ENCODE measurements around the gene PHPT1. TPM values are rescaled to one million over a fixed set of nuclear protein-coding genes. Genes with fewer than 3 reads are reported as not detected.
A peak's percentile ranks its signal among the peaks of the same experiment; 100 is the strongest.

Gene PHPT1
- total and polyA plus RNA-seq, 2 of the 13 experiments (the other 11 are each of a cell fraction or from before 2014, with no cell fraction given): 189 to 192 TPM

DNA sequence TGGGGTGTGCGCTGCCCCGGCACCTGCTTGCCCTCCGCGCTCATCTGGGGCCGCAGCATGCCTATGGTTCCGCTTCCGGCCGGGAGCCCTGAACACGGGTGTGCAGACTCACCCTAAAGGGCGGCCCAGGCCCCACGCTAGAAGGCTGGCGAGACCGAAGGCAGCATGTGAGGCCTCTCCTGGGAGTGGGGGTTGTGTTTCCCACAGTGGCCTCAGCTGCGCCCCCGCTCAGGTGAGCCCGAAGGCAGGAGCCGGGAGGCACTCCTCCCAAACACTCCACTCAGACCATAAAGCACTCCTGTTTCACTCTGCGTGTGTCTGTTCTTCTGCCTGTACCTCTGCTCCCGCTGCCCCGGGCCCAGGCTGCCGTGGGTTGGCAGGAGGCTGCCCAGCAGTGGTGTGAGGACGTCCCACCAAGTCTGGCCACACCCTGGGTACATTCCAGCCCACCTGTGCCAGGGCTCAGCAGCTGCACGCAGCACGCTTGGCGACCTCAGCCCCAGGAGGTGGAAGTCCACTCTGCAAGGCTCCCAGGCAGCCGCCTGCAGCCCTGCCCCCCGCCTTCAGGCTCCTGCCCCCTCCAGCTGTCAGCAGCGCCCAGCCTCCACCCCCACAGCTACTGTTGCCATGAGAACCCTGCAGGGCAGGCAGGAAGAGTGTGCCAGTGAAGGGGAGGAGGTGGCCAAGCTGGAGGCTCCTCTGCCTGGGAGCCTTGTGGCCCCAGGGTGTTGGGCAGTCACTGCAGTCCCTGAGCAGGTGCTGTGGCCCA lies 8.1 kb upstream of the PHPT1 start (continued):
- TF ChIP-seq, protein P1, sequence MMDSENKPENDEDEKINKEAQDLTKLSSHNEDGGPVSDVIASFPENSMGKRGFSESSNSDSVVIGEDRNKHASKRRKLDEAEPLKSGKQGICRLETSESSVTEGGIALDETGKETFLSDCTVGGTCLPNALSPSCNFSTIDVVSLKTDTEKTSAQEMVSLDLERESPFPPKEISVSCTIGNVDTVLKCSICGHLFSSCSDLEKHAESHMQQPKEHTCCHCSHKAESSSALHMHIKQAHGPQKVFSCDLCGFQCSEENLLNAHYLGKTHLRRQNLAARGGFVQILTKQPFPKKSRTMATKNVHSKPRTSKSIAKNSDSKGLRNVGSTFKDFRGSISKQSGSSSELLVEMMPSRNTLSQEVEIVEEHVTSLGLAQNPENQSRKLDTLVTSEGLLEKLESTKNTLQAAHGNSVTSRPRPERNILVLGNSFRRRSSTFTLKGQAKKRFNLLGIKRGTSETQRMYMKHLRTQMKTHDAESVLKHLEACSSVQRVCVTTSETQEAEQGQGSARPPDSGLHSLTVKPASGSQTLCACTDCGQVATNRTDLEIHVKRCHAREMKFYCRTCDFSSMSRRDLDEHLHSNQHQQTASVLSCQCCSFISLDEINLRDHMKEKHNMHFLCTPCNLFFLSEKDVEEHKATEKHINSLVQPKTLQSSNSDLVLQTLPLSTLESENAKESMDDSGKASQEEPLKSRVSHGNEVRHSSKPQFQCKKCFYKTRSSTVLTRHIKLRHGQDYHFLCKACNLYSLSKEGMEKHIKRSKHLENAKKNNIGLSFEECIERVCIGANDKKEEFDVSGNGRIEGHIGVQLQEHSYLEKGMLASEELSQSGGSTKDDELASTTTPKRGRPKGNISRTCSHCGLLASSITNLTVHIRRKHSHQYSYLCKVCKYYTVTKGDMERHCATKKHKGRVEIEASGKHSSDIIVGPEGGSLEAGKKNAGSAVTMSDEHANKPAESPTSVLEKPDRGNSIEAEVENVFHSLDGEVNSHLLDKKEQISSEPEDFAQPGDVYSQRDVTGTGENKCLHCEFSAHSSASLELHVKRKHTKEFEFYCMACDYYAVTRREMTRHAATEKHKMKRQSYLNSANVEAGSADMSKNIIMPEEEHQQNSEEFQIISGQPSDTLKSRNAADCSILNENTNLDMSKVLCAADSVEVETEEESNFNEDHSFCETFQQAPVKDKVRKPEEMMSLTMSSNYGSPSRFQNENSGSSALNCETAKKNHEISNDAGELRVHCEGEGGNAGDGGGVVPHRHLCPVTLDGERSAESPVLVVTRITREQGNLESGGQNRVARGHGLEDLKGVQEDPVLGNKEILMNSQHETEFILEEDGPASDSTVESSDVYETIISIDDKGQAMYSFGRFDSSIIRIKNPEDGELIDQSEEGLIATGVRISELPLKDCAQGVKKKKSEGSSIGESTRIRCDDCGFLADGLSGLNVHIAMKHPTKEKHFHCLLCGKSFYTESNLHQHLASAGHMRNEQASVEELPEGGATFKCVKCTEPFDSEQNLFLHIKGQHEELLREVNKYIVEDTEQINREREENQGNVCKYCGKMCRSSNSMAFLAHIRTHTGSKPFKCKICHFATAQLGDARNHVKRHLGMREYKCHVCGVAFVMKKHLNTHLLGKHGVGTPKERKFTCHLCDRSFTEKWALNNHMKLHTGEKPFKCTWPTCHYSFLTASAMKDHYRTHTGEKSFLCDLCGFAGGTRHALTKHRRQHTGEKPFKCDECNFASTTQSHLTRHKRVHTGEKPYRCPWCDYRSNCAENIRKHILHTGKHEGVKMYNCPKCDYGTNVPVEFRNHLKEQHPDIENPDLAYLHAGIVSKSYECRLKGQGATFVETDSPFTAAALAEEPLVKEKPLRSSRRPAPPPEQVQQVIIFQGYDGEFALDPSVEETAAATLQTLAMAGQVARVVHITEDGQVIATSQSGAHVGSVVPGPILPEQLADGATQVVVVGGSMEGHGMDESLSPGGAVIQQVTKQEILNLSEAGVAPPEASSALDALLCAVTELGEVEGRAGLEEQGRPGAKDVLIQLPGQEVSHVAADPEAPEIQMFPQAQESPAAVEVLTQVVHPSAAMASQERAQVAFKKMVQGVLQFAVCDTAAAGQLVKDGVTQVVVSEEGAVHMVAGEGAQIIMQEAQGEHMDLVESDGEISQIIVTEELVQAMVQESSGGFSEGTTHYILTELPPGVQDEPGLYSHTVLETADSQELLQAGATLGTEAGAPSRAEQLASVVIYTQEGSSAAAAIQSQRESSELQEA (CRISPR knock-in tag; IDR thresholded peaks at IDR 0.05; ENCODE audit: not compliant biosample characterization): no peak
- TF ChIP-seq FLYWCH1 (CRISPR knock-in tag; IDR thresholded peaks at IDR 0.05) (no peak), RFX3 (CRISPR knock-in tag; IDR thresholded peaks at IDR 0.05) (peak; percentile 81), SP5 (CRISPR knock-in tag; IDR thresholded peaks at IDR 0.05; ENCODE audit: borderline replicate concordance, low read depth) (peak; percentile 31), SCMH1 (CRISPR knock-in tag; IDR thresholded peaks at IDR 0.05; ENCODE audit: borderline replicate concordance) (no peak)
- TF ChIP-seq, protein P2, sequence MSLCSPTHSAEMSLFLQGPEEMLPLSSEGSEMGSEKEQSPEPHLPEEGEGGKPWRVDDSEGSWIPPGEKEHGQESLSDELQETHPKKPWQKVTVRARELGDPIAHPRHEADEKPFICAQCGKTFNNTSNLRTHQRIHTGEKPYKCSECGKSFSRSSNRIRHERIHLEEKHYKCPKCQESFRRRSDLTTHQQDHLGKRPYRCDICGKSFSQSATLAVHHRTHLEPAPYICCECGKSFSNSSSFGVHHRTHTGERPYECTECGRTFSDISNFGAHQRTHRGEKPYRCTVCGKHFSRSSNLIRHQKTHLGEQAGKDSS (CRISPR knock-in tag; IDR thresholded peaks at IDR 0.05; ENCODE audit: borderline replicate concordance, low read depth): peak; percentile 69; the same call in 1 of the 2 replicates
- TF ChIP-seq, protein P3, sequence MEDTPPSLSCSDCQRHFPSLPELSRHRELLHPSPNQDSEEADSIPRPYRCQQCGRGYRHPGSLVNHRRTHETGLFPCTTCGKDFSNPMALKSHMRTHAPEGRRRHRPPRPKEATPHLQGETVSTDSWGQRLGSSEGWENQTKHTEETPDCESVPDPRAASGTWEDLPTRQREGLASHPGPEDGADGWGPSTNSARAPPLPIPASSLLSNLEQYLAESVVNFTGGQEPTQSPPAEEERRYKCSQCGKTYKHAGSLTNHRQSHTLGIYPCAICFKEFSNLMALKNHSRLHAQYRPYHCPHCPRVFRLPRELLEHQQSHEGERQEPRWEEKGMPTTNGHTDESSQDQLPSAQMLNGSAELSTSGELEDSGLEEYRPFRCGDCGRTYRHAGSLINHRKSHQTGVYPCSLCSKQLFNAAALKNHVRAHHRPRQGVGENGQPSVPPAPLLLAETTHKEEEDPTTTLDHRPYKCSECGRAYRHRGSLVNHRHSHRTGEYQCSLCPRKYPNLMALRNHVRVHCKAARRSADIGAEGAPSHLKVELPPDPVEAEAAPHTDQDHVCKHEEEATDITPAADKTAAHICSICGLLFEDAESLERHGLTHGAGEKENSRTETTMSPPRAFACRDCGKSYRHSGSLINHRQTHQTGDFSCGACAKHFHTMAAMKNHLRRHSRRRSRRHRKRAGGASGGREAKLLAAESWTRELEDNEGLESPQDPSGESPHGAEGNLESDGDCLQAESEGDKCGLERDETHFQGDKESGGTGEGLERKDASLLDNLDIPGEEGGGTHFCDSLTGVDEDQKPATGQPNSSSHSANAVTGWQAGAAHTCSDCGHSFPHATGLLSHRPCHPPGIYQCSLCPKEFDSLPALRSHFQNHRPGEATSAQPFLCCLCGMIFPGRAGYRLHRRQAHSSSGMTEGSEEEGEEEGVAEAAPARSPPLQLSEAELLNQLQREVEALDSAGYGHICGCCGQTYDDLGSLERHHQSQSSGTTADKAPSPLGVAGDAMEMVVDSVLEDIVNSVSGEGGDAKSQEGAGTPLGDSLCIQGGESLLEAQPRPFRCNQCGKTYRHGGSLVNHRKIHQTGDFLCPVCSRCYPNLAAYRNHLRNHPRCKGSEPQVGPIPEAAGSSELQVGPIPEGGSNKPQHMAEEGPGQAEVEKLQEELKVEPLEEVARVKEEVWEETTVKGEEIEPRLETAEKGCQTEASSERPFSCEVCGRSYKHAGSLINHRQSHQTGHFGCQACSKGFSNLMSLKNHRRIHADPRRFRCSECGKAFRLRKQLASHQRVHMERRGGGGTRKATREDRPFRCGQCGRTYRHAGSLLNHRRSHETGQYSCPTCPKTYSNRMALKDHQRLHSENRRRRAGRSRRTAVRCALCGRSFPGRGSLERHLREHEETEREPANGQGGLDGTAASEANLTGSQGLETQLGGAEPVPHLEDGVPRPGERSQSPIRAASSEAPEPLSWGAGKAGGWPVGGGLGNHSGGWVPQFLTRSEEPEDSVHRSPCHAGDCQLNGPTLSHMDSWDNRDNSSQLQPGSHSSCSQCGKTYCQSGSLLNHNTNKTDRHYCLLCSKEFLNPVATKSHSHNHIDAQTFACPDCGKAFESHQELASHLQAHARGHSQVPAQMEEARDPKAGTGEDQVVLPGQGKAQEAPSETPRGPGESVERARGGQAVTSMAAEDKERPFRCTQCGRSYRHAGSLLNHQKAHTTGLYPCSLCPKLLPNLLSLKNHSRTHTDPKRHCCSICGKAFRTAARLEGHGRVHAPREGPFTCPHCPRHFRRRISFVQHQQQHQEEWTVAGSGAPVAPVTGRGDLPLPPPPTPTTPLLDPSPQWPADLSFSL (CRISPR knock-in tag; IDR thresholded peaks at IDR 0.05): no peak
- TF ChIP-seq, protein P4, sequence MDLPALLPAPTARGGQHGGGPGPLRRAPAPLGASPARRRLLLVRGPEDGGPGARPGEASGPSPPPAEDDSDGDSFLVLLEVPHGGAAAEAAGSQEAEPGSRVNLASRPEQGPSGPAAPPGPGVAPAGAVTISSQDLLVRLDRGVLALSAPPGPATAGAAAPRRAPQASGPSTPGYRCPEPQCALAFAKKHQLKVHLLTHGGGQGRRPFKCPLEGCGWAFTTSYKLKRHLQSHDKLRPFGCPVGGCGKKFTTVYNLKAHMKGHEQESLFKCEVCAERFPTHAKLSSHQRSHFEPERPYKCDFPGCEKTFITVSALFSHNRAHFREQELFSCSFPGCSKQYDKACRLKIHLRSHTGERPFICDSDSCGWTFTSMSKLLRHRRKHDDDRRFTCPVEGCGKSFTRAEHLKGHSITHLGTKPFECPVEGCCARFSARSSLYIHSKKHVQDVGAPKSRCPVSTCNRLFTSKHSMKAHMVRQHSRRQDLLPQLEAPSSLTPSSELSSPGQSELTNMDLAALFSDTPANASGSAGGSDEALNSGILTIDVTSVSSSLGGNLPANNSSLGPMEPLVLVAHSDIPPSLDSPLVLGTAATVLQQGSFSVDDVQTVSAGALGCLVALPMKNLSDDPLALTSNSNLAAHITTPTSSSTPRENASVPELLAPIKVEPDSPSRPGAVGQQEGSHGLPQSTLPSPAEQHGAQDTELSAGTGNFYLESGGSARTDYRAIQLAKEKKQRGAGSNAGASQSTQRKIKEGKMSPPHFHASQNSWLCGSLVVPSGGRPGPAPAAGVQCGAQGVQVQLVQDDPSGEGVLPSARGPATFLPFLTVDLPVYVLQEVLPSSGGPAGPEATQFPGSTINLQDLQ (CRISPR knock-in tag; IDR thresholded peaks at IDR 0.05): no peak

All from HepG2 (cell line).